DND-41 (cell line): ENCODE data around the gene SYT1.

ENCODE experiments used
- ATAC-seq: fragments of 200-7000 bp; cut with Tn5 transposase; 3 replicates; pipeline ENCODE4 v1.9.1; 2021; ENCODE audit warnings: low read depth; ENCODE audit not compliant: insufficient read depth
- DNase-seq: peaks from one replicate; pipeline ENCODE4 v3.0.0-alpha.2; 2020
- H2AFZ ChIP-seq: 2 replicates; pipeline ENCODE4 v1.6.0; 2012; ENCODE audit warnings: low read depth, low read length
- H3K27ac ChIP-seq: 2 replicates; pipeline ENCODE4 v1.5.1; 2012; ENCODE audit warnings: low read length, inconsistent platforms
- H3K27me3 ChIP-seq: fragments of 200-600 bp; sonication (generic); 2 replicates; pipeline ENCODE4 v1.6.0; 2012; ENCODE audit warnings: low read length, mild to moderate bottlenecking, inconsistent platforms; ENCODE audit not compliant: insufficient read depth, poor library complexity
- H3K36me3 ChIP-seq: 2 replicates; pipeline ENCODE4 v1.5.1; 2012; ENCODE audit warnings: low read length, inconsistent platforms; ENCODE audit not compliant: insufficient read depth
- H3K4me1 ChIP-seq: 2 replicates; pipeline ENCODE4 v1.5.1; 2012; ENCODE audit warnings: mild to moderate bottlenecking, low read length; ENCODE audit not compliant: insufficient read depth
- H3K4me2 ChIP-seq: 2 replicates; pipeline ENCODE4 v1.6.0; 2012; ENCODE audit warnings: mild to moderate bottlenecking, moderate library complexity, low read length, inconsistent platforms; ENCODE audit not compliant: insufficient read depth
- H3K4me3 ChIP-seq, 2 experiments: fragments of 200-600 bp in 1 of 2; shearing (Covaris generic) in 1 of 2; 2 replicates each; pipeline ENCODE4 v1.5.1; 2012 to 2016; ENCODE audit warnings: inconsistent platforms in 2 of 2, low read length in 2 of 2, mild to moderate bottlenecking in 2 of 2, low read depth in 1 of 2, moderate library complexity in 1 of 2
- H3K79me2 ChIP-seq: 2 replicates; pipeline ENCODE4 v1.6.0; 2012; ENCODE audit warnings: low read length, inconsistent platforms; ENCODE audit not compliant: insufficient read depth
- H3K9ac ChIP-seq: 2 replicates; pipeline ENCODE4 v1.6.0; 2012; ENCODE audit warnings: low read depth, mild to moderate bottlenecking, inconsistent platforms, low read length, moderate library complexity
- H3K9me3 ChIP-seq: 2 replicates; pipeline ENCODE4 v1.5.1; 2012; ENCODE audit warnings: low read length, moderate library complexity, mild to moderate bottlenecking, inconsistent platforms; ENCODE audit not compliant: insufficient read depth, severe bottlenecking
- H4K20me1 ChIP-seq: 2 replicates; pipeline ENCODE4 v1.6.0; 2012; ENCODE audit warnings: low read length; ENCODE audit not compliant: insufficient read depth
- EZH2 ChIP-seq: IDR thresholded peaks from 3 replicates; pipeline ENCODE4 v1.6.1; 2012; ENCODE audit warnings: borderline replicate concordance, low read depth, mild to moderate bottlenecking, moderate library complexity, low read length, inconsistent platforms; ENCODE audit not compliant: severe bottlenecking
- TF ChIP-seq, protein P1 (sequence below): IDR thresholded peaks from 2 replicates; pipeline ENCODE4 v1.5.1; 2012; ENCODE audit warnings: borderline replicate concordance, low read length, moderate library complexity, mild to moderate bottlenecking; ENCODE audit not compliant: poor library complexity, severe bottlenecking; ENCODE audit errors: extremely low read depth

Gene SYT1

GRCh38 chr12:79317179-79317847 lies 452.7 kb downstream of the SYT1 start:
- TF ChIP-seq, protein P1, sequence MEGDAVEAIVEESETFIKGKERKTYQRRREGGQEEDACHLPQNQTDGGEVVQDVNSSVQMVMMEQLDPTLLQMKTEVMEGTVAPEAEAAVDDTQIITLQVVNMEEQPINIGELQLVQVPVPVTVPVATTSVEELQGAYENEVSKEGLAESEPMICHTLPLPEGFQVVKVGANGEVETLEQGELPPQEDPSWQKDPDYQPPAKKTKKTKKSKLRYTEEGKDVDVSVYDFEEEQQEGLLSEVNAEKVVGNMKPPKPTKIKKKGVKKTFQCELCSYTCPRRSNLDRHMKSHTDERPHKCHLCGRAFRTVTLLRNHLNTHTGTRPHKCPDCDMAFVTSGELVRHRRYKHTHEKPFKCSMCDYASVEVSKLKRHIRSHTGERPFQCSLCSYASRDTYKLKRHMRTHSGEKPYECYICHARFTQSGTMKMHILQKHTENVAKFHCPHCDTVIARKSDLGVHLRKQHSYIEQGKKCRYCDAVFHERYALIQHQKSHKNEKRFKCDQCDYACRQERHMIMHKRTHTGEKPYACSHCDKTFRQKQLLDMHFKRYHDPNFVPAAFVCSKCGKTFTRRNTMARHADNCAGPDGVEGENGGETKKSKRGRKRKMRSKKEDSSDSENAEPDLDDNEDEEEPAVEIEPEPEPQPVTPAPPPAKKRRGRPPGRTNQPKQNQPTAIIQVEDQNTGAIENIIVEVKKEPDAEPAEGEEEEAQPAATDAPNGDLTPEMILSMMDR: no peak
- TF ChIP-seq EZH2: no peak
- H3K4me2 ChIP-seq: no peak overlapping the region
- no peaks in the 10 kb centered on the region for H3K79me2 ChIP-seq
- no peak overlapping the region for H3K27ac ChIP-seq
- H4K20me1 ChIP-seq: no peaks in the 10 kb centered on the region
- no peak overlapping the region for H3K4me3 ChIP-seq
- no peak for DNase-seq
- H3K4me1 ChIP-seq: no peaks in the 10 kb centered on the region
- ATAC-seq: no peak
- no peaks in the 10 kb centered on the region for H3K9me3 ChIP-seq
- no peak overlapping the region for H3K9ac ChIP-seq
- no peaks in the 10 kb centered on the region for H3K27me3 ChIP-seq
- no peak overlapping the region for H2AFZ ChIP-seq
- no peaks in the 10 kb centered on the region for H3K36me3 ChIP-seq

DNA sequence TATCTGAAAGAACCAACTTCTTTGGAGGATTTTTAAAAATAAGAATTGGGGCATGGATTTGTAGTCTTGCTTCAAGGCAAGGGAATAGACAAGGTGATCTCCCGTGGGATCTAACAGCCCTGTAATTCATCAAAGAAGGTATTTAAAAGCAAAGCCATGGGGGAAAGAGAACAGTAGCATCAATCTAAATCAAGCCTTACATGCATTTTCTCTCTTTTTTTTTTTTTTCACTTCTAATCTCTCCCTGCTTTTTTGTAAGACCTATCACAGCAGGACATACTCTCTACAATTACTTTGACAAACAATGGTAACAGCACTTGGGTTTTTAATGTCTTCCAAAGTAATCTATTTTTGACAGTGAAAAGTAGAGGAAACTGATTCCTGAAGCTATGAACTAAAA lies 458.3 kb downstream of the SYT1 start:
- TF ChIP-seq, protein P1: no peak
- no peak for TF ChIP-seq EZH2
- no peaks in the 10 kb centered on the region for H4K20me1 ChIP-seq
- no peaks in the 10 kb centered on the region for H3K27me3 ChIP-seq
- no peak overlapping the region for H2AFZ ChIP-seq
- no peak overlapping the region for H3K4me3 ChIP-seq
- no peak overlapping the region for H3K4me2 ChIP-seq
- H3K4me1 ChIP-seq: no peaks in the 10 kb centered on the region
- H3K27ac ChIP-seq: no peak overlapping the region
- DNase-seq (no peak), ATAC-seq (no peak)
- H3K36me3 ChIP-seq: no peaks in the 10 kb centered on the region
- H3K9me3 ChIP-seq: no peaks in the 10 kb centered on the region
- no peaks in the 10 kb centered on the region for H3K79me2 ChIP-seq
- no peak overlapping the region for H3K9ac ChIP-seq

DNA sequence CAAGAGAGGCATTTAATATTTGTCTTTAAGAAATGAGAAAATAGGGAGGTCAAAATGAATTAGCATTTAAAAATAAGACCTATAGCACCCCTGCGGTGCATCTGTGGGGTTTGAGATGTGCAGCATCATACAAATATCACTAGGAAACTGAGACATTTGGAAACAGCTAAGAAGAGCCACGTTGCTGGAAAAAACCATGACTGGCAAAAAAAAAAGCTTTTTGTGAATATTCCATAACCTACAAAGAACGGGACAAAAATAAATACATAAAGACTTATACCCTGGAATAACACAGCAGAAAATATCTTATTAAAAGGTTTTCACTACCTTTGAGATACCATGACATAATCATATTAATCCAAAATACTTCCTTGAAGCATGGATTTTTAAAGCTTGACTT lies 460.0 kb downstream of the SYT1 start:
- Histone ChIP-seq H3K36me3 (no peaks in the 10 kb centered on the region), H3K4me3 (no peak overlapping the region), H3K27ac (no peak overlapping the region), H3K27me3 (no peaks in the 10 kb centered on the region), H3K9ac (no peak overlapping the region), H3K9me3 (no peaks in the 10 kb centered on the region), H4K20me1 (no peaks in the 10 kb centered on the region), H3K79me2 (no peaks in the 10 kb centered on the region), H3K4me2 (no peak overlapping the region), H3K4me1 (no peaks in the 10 kb centered on the region), H2AFZ (no peak overlapping the region)
- DNase-seq (no peak), ATAC-seq (no peak)
- TF ChIP-seq, protein P1: no peak
- no peak for TF ChIP-seq EZH2

DNA sequence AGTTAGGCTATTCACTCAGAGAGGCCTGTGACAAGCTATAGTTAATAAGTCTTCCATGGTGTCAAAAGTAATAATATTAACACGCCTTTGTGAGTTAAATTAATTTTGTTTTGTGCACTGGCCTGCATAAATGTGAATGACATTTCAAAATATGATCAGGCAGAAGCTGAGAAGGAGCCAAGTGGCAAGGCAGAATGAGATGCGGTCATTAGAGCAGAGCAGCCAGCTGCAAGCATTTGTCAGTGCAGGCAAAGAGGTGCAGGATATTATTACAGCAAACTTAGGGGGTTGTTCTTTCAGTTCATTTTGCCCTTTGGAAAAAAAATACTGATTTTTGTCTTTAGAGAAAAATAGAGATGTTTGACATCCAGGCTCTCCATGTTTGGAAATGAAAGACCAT lies 461.6 kb downstream of the SYT1 start:
- Histone ChIP-seq H3K4me3 (no peak overlapping the region), H3K9ac (no peak overlapping the region), H3K4me2 (no peak overlapping the region), H3K27me3 (no peaks in the 10 kb centered on the region), H3K36me3 (no peaks in the 10 kb centered on the region), H4K20me1 (no peaks in the 10 kb centered on the region), H3K27ac (no peak overlapping the region), H3K9me3 (no peaks in the 10 kb centered on the region), H3K79me2 (no peaks in the 10 kb centered on the region), H3K4me1 (no peaks in the 10 kb centered on the region), H2AFZ (no peak overlapping the region)
- ATAC-seq (no peak), DNase-seq (no peak)
- no peak for TF ChIP-seq EZH2
- TF ChIP-seq, protein P1: no peak
